SK-N-SH treated with all-trans-retinoic acid at 6 μM for 48 hours (cell line): ENCODE results near the gene RAB31.

Experiments
- ATAC-seq: fragments of 200-7000 bp; cut with Tn5 transposase; 3 replicates; pipeline ENCODE4 v1.9.1; 2020; ENCODE audit warnings: mild to moderate bottlenecking, moderate library complexity
- ARNTL ChIP-seq: fragments of 450-650 bp; formaldehyde crosslinking; IDR thresholded peaks from 2 replicates; pipeline ENCODE4 v1.5.0; 2020; ENCODE audit warnings: low read depth, mild to moderate bottlenecking, moderate library complexity, borderline replicate concordance
- BACH2 ChIP-seq: fragments of 250-450 bp; sonication (Bioruptor Pico); IDR thresholded peaks from 2 replicates; pipeline ENCODE4 v1.9.0; 2021; ENCODE audit warnings: mild to moderate bottlenecking, borderline replicate concordance
- CSDC2 ChIP-seq: fragments of 250-450 bp; sonication (Bioruptor Pico); IDR thresholded peaks from 2 replicates; pipeline ENCODE4 v1.5.0; 2020; ENCODE audit warnings: mild to moderate bottlenecking, moderate library complexity
- ISL1 ChIP-seq: fragments of 250-450 bp; sonication (Bioruptor Pico); IDR thresholded peaks from 2 replicates; pipeline ENCODE4 v2.1.2; 2022; ENCODE audit warnings: mild to moderate bottlenecking, moderate library complexity
- OSR1 ChIP-seq: fragments of 250-450 bp; sonication (Bioruptor Pico); IDR thresholded peaks from 2 replicates; pipeline ENCODE4 v1.8.0; 2022; ENCODE audit warnings: moderate library complexity, mild to moderate bottlenecking, inconsistent platforms
- PATZ1 ChIP-seq: fragments of 250-450 bp; sonication (Bioruptor Pico); IDR thresholded peaks from 2 replicates; pipeline ENCODE4 v1.8.0; 2020; ENCODE audit warnings: mild to moderate bottlenecking, moderate library complexity, borderline replicate concordance
- POU6F1 ChIP-seq: fragments of 250-450 bp; sonication (Bioruptor Pico); IDR thresholded peaks from 2 replicates; pipeline ENCODE4 v1.8.0; 2021; ENCODE audit warnings: low read depth, mild to moderate bottlenecking, moderate library complexity, borderline replicate concordance
- RARB ChIP-seq: fragments of 250-450 bp; sonication (Bioruptor Pico); IDR thresholded peaks from 2 replicates; pipeline ENCODE4 v1.8.0; 2021; ENCODE audit warnings: mild to moderate bottlenecking, moderate library complexity
- SNAI2 ChIP-seq: fragments of 250-450 bp; sonication (Bioruptor Pico); IDR thresholded peaks from 2 replicates; pipeline ENCODE4 v1.5.0; 2020; ENCODE audit warnings: mild to moderate bottlenecking, moderate library complexity
- TOX ChIP-seq: fragments of 250-450 bp; sonication (Bioruptor Pico); IDR thresholded peaks from 2 replicates; pipeline ENCODE4 v1.8.0; 2021; ENCODE audit warnings: mild to moderate bottlenecking, moderate library complexity, borderline replicate concordance
- TSHZ2 ChIP-seq: fragments of 250-450 bp; sonication (Bioruptor Pico); IDR thresholded peaks from 2 replicates; pipeline ENCODE4 v1.5.0; 2020; ENCODE audit warnings: mild to moderate bottlenecking, moderate library complexity
- ZC3H10 ChIP-seq: fragments of 250-450 bp; sonication (Bioruptor Pico); IDR thresholded peaks from 2 replicates; pipeline ENCODE4 v1.5.1; 2021; ENCODE audit warnings: mild to moderate bottlenecking, moderate library complexity
- ZFP3 ChIP-seq: fragments of 250-450 bp; sonication (Bioruptor Pico); IDR thresholded peaks from 2 replicates; pipeline ENCODE4 v1.5.0; 2020; ENCODE audit warnings: mild to moderate bottlenecking, moderate library complexity
- ZFP30 ChIP-seq: fragments of 450-650 bp; formaldehyde crosslinking; IDR thresholded peaks from 2 replicates; pipeline ENCODE4 v1.5.0; 2022; ENCODE audit warnings: mild to moderate bottlenecking, moderate library complexity
- ZNF565 ChIP-seq: fragments of 450-650 bp; formaldehyde crosslinking; conservative IDR thresholded peaks from 2 replicates; pipeline ENCODE4 v1.5.0; 2020; ENCODE audit warnings: low read depth, mild to moderate bottlenecking, moderate library complexity
- ZNF70 ChIP-seq: fragments of 450-650 bp; formaldehyde crosslinking; IDR thresholded peaks from 2 replicates; pipeline ENCODE4 v1.5.0; 2020; ENCODE audit warnings: mild to moderate bottlenecking, moderate library complexity
- TF ChIP-seq, protein P1 (sequence below): fragments of 250-450 bp; sonication (Bioruptor Pico); IDR thresholded peaks from 2 replicates; pipeline ENCODE4 v1.5.1; 2021; ENCODE audit warnings: mild to moderate bottlenecking, moderate library complexity

Gene RAB31

DNA sequence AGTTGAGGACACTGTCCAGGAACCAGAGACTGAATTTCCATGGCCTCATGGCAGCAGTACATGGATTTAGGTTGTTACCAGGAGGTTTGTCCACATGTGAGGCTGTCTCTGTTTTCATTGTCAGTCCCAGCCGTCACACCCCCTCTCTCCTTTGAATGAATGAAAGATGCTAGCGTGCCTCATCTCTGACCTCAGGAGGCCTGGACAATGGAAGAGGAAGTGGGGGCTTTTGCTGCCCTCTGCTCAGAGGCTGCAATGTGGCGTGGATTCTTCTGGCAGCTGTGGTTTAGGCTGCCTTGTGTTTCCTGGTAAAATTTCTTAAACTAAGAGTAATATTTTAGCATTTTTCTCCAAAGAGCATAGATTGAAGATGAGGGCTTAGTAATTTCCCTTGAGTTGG lies 47.5 kb downstream of the RAB31 start:
- TF ChIP-seq SNAI2 (CRISPR knock-in tag) (no peak), OSR1 (CRISPR knock-in tag) (no peak), ZFP30 (no peak), TSHZ2 (CRISPR knock-in tag) (no peak)
- ATAC-seq = no peak

- no peak for ATAC-seq
- TF ChIP-seq ZFP30 (no peak), OSR1 (CRISPR knock-in tag) (no peak)
Observed at GRCh38 chr18:9756271-9756932, 48.3 kb downstream of the RAB31 start.

GRCh38 chr18:9756933-9757470 lies 48.9 kb downstream of the RAB31 start:
- peak; percentile 21; the same call in 2 of the 3 replicates for ATAC-seq
- TF ChIP-seq BACH2 (no peak), PATZ1 (CRISPR knock-in tag) (no peak), ZC3H10 (CRISPR knock-in tag) (no peak), ISL1 (CRISPR knock-in tag) (no peak), POU6F1 (CRISPR knock-in tag) (no peak), ARNTL (no peak), TOX (CRISPR knock-in tag) (no peak), SNAI2 (CRISPR knock-in tag) (no peak), OSR1 (CRISPR knock-in tag) (no peak), ZNF70 (CRISPR knock-in tag) (no peak), TSHZ2 (CRISPR knock-in tag) (no peak), ZFP3 (CRISPR knock-in tag) (no peak), CSDC2 (CRISPR knock-in tag) (no peak), RARB (CRISPR knock-in tag) (no peak), ZNF565 (CRISPR knock-in tag) (no peak)
- TF ChIP-seq, protein P1, sequence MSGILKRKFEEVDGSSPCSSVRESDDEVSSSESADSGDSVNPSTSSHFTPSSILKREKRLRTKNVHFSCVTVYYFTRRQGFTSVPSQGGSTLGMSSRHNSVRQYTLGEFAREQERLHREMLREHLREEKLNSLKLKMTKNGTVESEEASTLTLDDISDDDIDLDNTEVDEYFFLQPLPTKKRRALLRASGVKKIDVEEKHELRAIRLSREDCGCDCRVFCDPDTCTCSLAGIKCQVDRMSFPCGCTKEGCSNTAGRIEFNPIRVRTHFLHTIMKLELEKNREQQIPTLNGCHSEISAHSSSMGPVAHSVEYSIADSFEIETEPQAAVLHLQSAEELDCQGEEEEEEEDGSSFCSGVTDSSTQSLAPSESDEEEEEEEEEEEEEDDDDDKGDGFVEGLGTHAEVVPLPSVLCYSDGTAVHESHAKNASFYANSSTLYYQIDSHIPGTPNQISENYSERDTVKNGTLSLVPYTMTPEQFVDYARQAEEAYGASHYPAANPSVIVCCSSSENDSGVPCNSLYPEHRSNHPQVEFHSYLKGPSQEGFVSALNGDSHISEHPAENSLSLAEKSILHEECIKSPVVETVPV (CRISPR knock-in tag) = no peak
